Measurements from ENCODE around the gene SNAI1.
"Not testable (repeated sequence)": the region's sequence is repeated elsewhere in the genome, so short reads cannot be mapped to it uniquely, and the experiment has no call there.

Gene SNAI1

GRCh38 chr20:50009521-50010454, 27.0 kb downstream of the SNAI1 start:
- Mint-ChIP-seq H3K4me3 (peak overlapping the region; percentile 24 to 43 (median 39)), H3K4me1 (peaks cover 12% of the 10 kb centered on the region), H3K36me3 (ENCODE audit: low read depth) (no peaks in the 10 kb centered on the region), H3K27me3 (ENCODE audit: low read depth) (no peaks in the 10 kb centered on the region), H3K27ac (peak overlapping the region; percentile 82 to 93 (median 90)), H3K9me3 (no peaks in the 10 kb centered on the region)
- no peak for TF ChIP-seq CTCF (IDR thresholded peaks at IDR 0.05; ENCODE audit: unreplicated experiment in 3 of 3)

- H3K36me3 Mint-ChIP-seq (ENCODE audit: low read depth); H3K4me3 Mint-ChIP-seq; H3K27me3 Mint-ChIP-seq (ENCODE audit: low read depth); H3K27ac Mint-ChIP-seq; H3K9me3 Mint-ChIP-seq: not testable (repeated sequence)
- H3K4me1 Mint-ChIP-seq, result peaks cover 23% of the 10 kb centered on the region
Observed at GRCh38 chr20:50011597-50011996, 28.8 kb downstream of the SNAI1 start.

GRCh38 chr20:50012282-50013263, 29.8 kb downstream of the SNAI1 start:
- peaks cover 23% of the 10 kb centered on the region for H3K4me1 Mint-ChIP-seq
- H3K4me3 Mint-ChIP-seq, result no peak overlapping the region
- no peaks in the 10 kb centered on the region for H3K27me3 Mint-ChIP-seq (ENCODE audit: low read depth)
- no peaks in the 10 kb centered on the region for H3K9me3 Mint-ChIP-seq
- H3K36me3 Mint-ChIP-seq (ENCODE audit: low read depth), result no peaks in the 10 kb centered on the region
- peak overlapping the region; percentile 50 to 88 (median 76) for H3K27ac Mint-ChIP-seq
- TF ChIP-seq CTCF (IDR thresholded peaks at IDR 0.05; ENCODE audit: unreplicated experiment in 3 of 3), result no peak

- Mint-ChIP-seq H3K4me1 (peaks cover 23% of the 10 kb centered on the region), H3K27ac (peak overlapping the region; percentile 43 to 60 (median 49)), H3K9me3 (no peaks in the 10 kb centered on the region), H3K27me3 (ENCODE audit: low read depth) (no peaks in the 10 kb centered on the region), H3K4me3 (no peak overlapping the region), H3K36me3 (ENCODE audit: low read depth) (no peaks in the 10 kb centered on the region)
- TF ChIP-seq CTCF (IDR thresholded peaks at IDR 0.05; ENCODE audit: unreplicated experiment in 3 of 3), result no peak
Observed at GRCh38 chr20:50013976-50014375, 31.2 kb downstream of the SNAI1 start.

- peak overlapping the region in 2 of 3 experiments; percentile 1 to 6 for H3K4me3 Mint-ChIP-seq
- H3K27me3 Mint-ChIP-seq (ENCODE audit: low read depth), result no peaks in the 10 kb centered on the region
- H3K9me3 Mint-ChIP-seq, result no peaks in the 10 kb centered on the region
- H3K36me3 Mint-ChIP-seq (ENCODE audit: low read depth), result no peaks in the 10 kb centered on the region
- TF ChIP-seq CTCF (IDR thresholded peaks at IDR 0.05; ENCODE audit: unreplicated experiment in 3 of 3), result no peak
- H3K4me1 Mint-ChIP-seq, result peaks cover 23% of the 10 kb centered on the region
- H3K27ac Mint-ChIP-seq, result peak overlapping the region; percentile 43 to 85 (median 80)
Observed at GRCh38 chr20:50014570-50015562, 32.1 kb downstream of the SNAI1 start.
